Nephron (organoid): ENCODE results near the gene CSH2.

Experiments used
- H3K27ac Mint-ChIP-seq, 3 experiments: 2 replicates each; pipeline ENCODE4 v1.8.0; 2020; ENCODE audit warnings: mixed read lengths in 3 of 3, mild to moderate bottlenecking in 2 of 3, moderate library complexity in 1 of 3
- H3K27me3 Mint-ChIP-seq: 2 replicates; pipeline ENCODE4 v1.8.0; 2021; ENCODE audit warnings: low read depth, mild to moderate bottlenecking, moderate library complexity, mixed read lengths
- H3K36me3 Mint-ChIP-seq: 2 replicates; pipeline ENCODE4 v1.8.0; 2020; ENCODE audit warnings: low read depth, mixed read lengths
- H3K4me1 Mint-ChIP-seq: 2 replicates; pipeline ENCODE4 v1.8.0; 2020; ENCODE audit warnings: mixed read lengths
- H3K4me3 Mint-ChIP-seq, 3 experiments: 2 replicates each; pipeline ENCODE4 v1.8.0; 2020; ENCODE audit warnings: mild to moderate bottlenecking in 3 of 3, mixed read lengths in 3 of 3, moderate library complexity in 2 of 3
- H3K9me3 Mint-ChIP-seq: 2 replicates; pipeline ENCODE4 v1.8.0; 2020; ENCODE audit warnings: mixed read lengths
- TF ChIP-seq, protein P1 (sequence below), 3 experiments: fragments of 200-600 bp; sonication (generic); IDR thresholded peaks; one replicate each; pipeline ENCODE4 v1.5.0; 2021; ENCODE audit warnings: antibody characterized with exemption in 3 of 3; ENCODE audit not compliant: unreplicated experiment in 3 of 3

CSH2 gene

DNA sequence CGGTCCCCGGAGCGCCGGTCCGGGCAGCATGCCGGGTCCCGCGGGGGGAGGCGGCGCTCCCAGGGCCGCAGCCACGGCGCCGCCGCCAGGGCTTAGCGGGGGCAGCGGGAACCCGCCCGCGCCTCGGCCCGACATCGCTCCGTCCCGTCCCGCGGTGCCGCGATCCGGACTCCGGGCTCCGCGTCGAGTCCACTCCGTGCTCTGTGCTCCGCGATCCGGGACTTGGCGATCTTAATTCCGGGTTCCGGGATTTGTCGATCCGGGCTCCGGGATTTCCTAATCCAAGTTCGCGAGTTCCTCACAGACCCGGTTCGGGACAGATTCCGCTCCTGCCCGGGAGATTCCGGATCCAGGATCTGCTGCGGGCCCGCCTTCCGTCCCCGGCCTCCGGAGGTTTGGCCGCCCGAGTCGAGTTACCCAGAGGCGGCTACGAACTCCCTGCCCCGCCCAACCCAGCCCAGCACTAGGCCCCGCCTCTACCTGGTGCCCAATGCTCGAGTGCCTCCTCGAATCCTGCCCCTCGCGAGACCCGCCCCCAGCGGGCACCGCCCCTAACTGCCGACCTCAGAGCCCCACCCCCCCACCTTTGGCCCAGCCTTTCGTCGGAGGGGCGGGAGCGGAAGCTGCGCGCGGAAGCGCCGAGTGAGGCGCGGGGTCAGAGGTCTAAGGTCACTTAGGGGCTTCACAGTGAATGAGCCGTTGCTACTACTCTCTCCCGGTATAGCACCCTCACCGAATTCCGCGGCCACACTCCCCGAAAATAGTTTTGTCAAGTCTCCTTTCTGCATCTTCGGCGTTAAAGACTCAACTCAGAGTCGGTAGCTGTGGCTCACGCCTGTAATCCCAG, 30.7 kb downstream of the CSH2 start, which contains the start of gene SMARCD2:
SMARCD2 (minus strand) TSS at position 146 of the 847 bp plus-strand sequence; CDS start at position 135, 11 bp downstream.
- H3K27me3 Mint-ChIP-seq, result no peaks in the 10 kb centered on the region
- H3K4me1 Mint-ChIP-seq, result peaks cover 34% of the 10 kb centered on the region
- peak within 1 kb of the TSS; percentile 98 to 99 (median 99) for H3K27ac Mint-ChIP-seq
- no peaks in the 10 kb centered on the region for H3K36me3 Mint-ChIP-seq
- no peaks in the 10 kb centered on the region for H3K9me3 Mint-ChIP-seq
- TF ChIP-seq, protein P1, sequence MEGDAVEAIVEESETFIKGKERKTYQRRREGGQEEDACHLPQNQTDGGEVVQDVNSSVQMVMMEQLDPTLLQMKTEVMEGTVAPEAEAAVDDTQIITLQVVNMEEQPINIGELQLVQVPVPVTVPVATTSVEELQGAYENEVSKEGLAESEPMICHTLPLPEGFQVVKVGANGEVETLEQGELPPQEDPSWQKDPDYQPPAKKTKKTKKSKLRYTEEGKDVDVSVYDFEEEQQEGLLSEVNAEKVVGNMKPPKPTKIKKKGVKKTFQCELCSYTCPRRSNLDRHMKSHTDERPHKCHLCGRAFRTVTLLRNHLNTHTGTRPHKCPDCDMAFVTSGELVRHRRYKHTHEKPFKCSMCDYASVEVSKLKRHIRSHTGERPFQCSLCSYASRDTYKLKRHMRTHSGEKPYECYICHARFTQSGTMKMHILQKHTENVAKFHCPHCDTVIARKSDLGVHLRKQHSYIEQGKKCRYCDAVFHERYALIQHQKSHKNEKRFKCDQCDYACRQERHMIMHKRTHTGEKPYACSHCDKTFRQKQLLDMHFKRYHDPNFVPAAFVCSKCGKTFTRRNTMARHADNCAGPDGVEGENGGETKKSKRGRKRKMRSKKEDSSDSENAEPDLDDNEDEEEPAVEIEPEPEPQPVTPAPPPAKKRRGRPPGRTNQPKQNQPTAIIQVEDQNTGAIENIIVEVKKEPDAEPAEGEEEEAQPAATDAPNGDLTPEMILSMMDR (IDR thresholded peaks at IDR 0.05; ENCODE audit: unreplicated experiment in 3 of 3), result no peak
- H3K4me3 Mint-ChIP-seq, result peak within 1 kb of the TSS; percentile 97 to 99 (median 99)

DNA sequence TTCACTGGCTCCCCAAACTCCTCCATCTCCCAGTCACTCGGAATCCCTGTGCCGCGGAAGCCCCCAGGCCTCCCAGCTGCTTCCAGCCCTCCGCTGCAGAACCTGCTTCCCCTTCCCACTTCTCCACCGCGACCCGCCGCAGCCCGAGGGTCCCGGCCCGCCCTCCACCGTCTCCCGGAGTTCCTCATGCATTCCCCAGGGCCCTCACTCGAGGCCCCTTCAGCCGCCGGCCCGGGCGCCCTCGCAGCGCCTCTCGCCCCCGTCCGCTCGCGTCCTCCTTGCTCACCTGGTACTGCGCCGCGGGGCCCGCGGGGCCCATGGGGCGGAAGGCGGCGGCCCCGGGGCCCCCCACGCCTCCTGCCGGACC, 31.3 kb downstream of the CSH2 start:
- Mint-ChIP-seq H3K4me3 (peak overlapping the region; percentile 97 to 99 (median 99)), H3K9me3 (no peaks in the 10 kb centered on the region), H3K36me3 (peaks cover 1% of the 10 kb centered on the region), H3K27me3 (no peaks in the 10 kb centered on the region), H3K27ac (peak overlapping the region; percentile 98 to 99 (median 99)), H3K4me1 (peaks cover 34% of the 10 kb centered on the region)
- TF ChIP-seq, protein P1 (IDR thresholded peaks at IDR 0.05; ENCODE audit: unreplicated experiment in 3 of 3), result no peak

DNA sequence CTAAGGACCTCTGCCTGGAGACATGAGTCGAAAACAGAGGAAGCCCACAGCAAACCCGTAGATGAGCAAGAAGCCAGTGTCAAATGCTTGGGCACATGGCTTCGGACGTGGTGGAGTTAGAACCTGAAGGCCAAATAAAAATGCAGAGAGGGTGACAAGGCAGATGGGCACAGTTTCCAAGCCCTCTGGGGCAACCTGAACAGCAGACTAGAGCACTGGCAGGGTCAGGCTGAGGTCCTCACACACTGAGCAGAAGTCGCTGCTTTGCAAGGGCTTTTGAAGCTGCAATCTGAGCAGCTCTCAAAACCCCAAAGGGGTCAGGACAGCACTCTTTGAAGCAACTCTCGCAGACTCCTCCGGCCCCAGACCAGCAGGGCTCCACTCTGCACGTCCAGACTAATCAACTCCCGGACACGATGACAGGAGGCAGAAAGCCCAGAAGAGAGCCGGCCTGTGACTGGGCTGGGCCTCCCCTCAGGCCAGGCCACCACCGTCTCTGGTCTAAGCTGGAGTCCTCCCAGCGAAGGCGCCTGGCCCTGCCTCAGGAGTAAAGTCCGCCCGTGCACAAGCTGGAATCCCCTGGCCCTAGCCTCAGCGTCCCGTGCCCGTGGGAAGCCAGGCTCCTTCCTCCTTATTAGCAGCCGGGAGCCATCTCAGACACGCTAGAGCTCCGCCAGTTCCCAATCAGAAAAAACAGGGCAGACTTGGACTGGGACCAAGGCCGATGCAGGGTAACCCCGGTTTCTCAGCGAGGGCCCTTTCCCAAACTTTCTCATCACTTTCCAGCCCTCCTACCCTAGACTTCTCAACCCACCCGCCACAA, 31.9 kb downstream of the CSH2 start:
- H3K4me3 Mint-ChIP-seq, result peak overlapping the region; percentile 97 to 99 (median 99)
- no peaks in the 10 kb centered on the region for H3K9me3 Mint-ChIP-seq
- TF ChIP-seq, protein P1 (IDR thresholded peaks at IDR 0.05; ENCODE audit: unreplicated experiment in 3 of 3), result no peak
- no peaks in the 10 kb centered on the region for H3K27me3 Mint-ChIP-seq
- H3K4me1 Mint-ChIP-seq, result peaks cover 34% of the 10 kb centered on the region
- H3K27ac Mint-ChIP-seq, result peak overlapping the region; percentile 98 to 99 (median 99)
- peaks cover 7% of the 10 kb centered on the region for H3K36me3 Mint-ChIP-seq

DNA sequence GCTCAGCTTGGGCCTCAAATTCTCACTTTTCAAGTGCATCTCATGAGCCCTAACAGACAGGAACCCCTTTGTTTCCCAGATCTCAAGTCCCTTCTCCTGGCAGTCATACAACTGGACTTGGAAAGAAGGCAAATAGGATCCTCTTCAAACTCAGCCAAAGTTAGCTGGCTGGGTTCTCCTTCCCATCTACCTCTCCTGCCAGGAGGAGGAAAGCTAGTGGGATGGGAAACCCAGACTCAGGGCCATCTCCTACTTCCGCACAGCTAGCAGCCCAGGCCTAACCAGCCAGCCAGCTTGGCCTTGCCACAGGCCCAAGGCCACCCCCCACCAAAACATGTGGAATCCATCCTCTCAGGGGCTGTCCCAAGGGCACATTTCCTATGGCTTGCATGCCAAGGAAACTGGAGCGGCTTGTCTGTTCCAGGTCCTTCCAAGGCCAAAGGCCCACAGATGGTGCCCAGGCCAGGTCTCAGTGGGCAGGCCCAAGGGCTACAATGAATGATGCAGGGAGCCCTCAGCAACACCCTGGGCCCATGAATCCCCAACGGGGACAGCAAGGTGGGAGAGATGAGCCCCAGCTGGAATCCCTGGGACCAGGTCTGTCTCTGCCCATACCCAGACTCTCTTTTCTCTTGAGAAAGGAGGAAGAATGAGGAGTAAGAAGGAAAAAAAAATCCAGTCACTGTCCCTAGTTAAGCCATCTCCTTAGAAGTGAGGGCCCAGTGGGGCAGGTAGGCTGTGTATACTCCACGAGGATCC, 32.7 kb downstream of the CSH2 start:
- Mint-ChIP-seq H3K36me3 (peaks cover 10% of the 10 kb centered on the region), H3K27me3 (no peaks in the 10 kb centered on the region), H3K27ac (peak overlapping the region; percentile 98 to 99 (median 99))

DNA sequence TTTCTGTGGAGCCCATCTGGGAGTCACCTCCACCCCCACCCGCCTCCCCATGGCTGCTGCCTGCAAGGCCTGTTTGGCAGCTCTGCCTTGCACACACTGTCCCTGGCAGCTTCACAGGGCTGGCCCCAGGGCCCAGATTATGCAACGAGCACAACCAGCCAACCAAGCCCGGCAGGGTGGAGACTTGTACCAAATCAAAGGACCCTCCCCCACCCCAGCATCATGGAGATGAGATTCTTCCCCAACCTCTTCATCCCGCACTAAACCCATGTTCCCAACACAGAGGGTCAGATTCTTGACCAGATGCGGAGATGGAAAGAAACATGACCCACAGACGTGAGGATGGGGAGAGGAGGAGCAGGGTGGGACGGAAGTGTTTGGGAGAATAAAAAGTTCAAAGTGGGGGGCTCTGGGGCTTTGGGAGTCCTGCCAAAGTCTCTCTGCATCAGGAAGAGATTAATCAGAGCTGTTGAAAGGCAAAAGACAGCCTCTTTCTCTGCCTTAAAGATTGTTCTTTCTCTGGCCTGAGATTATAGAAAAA, 34.8 kb downstream of the CSH2 start:
- H3K36me3 Mint-ChIP-seq, result peaks cover 28% of the 10 kb centered on the region
- H3K27me3 Mint-ChIP-seq, result no peaks in the 10 kb centered on the region
- TF ChIP-seq, protein P1 (IDR thresholded peaks at IDR 0.05; ENCODE audit: unreplicated experiment in 3 of 3), result no peak
- H3K9me3 Mint-ChIP-seq, result no peaks in the 10 kb centered on the region
- peak overlapping the region; percentile 92 to 95 (median 94) for H3K27ac Mint-ChIP-seq
- H3K4me1 Mint-ChIP-seq, result peaks cover 27% of the 10 kb centered on the region
- peak overlapping the region; percentile 68 to 78 (median 75) for H3K4me3 Mint-ChIP-seq

More for the DNA sequence above, 32.7 kb downstream of the CSH2 start:
- H3K4me1 Mint-ChIP-seq, result peaks cover 34% of the 10 kb centered on the region
- no peaks in the 10 kb centered on the region for H3K9me3 Mint-ChIP-seq
- peak overlapping the region; percentile 97 to 99 (median 99) for H3K4me3 Mint-ChIP-seq
- TF ChIP-seq, protein P1 (IDR thresholded peaks at IDR 0.05; ENCODE audit: unreplicated experiment in 3 of 3), result no peak
